Cardiac ventricle fibroblast (primary cell): Measurements from ENCODE around the gene DDX54. TPM values are rescaled to one million over a fixed set of nuclear protein-coding genes. Genes with fewer than 3 reads are reported as not detected.

Experiments
- total RNA-seq: library from RNA; depleted of rRNA; stranded (reverse); fragments of >200 nt; gene quantifications from 2 replicates; pipeline ENCODE4 v1.2.3, GENCODE V29; 2015

The DDX54 gene
- 78.1 and 108 TPM in 2 replicates for total RNA-seq

GRCh38 chr12:113185180-113186032 lies at the start of gene DDX54, which contains the start of gene RITA1:
DDX54 (minus strand) TSS chr12:113185478; CDS start chr12:113185451, 27 bp downstream.
RITA1 (plus strand) TSS chr12:113185721; CDS start chr12:113186747, 1,026 bp downstream.

GRCh38 chr12:113221181-113221996 lies 36.1 kb upstream of the DDX54 start, which contains the start of gene TPCN1:
TPCN1 (plus strand) TSS chr12:113221464; CDS start chr12:113226853, 5,389 bp downstream.

GRCh38 chr12:113149361-113150150 lies 35.7 kb downstream of the DDX54 start, which contains the start of gene CFAP73:
CFAP73 (plus strand) TSS chr12:113149724; CDS start chr12:113149858, 134 bp downstream.

GRCh38 chr12:113135178-113136127 lies 49.8 kb downstream of the DDX54 start, which contains the start of gene RASAL1:
RASAL1 (minus strand) TSS chr12:113135761; CDS start chr12:113135462, 299 bp downstream.

Other genes starting within 250 kb of the DDX54 start
- 8.5 and 9.0 TPM in 2 replicates for gene OAS3, start 247.0 kb downstream of the DDX54 start, total RNA-seq
- gene OAS2, start 207.0 kb downstream of the DDX54 start, total RNA-seq: 8.3 and 8.4 TPM in 2 replicates
- 1.4 and 2.5 TPM in 2 replicates for gene DTX1, start 128.7 kb downstream of the DDX54 start, total RNA-seq
- gene RASAL1, start 49.7 kb downstream of the DDX54 start, total RNA-seq: not detected in 2 replicates
- not detected in 2 replicates for gene CFAP73, start 35.8 kb downstream of the DDX54 start, total RNA-seq
- gene RITA1, start 243 bp upstream of the DDX54 start, total RNA-seq: 13.6 and 15.2 TPM in 2 replicates
- gene TPCN1, start 36.0 kb upstream of the DDX54 start, total RNA-seq: 39.1 and 39.9 TPM in 2 replicates
- gene SLC8B1, start 149.6 kb upstream of the DDX54 start, total RNA-seq: 20.3 and 23.3 TPM in 2 replicates
- gene PLBD2, start 173.1 kb upstream of the DDX54 start, total RNA-seq: 113 TPM in 2 replicates
- not detected in 2 replicates for gene SDS, start 218.4 kb upstream of the DDX54 start, total RNA-seq
- 2.2 and 4.5 TPM in 2 replicates for gene SDSL, start 236.9 kb upstream of the DDX54 start, total RNA-seq